Calu3 (cell line): Measurements from ENCODE around the gene SLC2A13. TPM values are rescaled to one million over a fixed set of nuclear protein-coding genes. Genes with fewer than 3 reads are reported as not detected.

ENCODE experiments used
- BruUV-seq: library from RNA; stranded (reverse); fragments of 400-500 nt; replicated peaks from 2 replicates; lab custom pipeline; 2021; lab: Mats Ljungman, UMichigan
- CTCF ChIA-PET: fragments of 300-600 bp; sonication (Branson Sonifier 250); formaldehyde crosslinking; loops from one replicate; lab custom pipeline; 2022; ENCODE audit warnings: antibody characterized with exemption; lab: Charles Lee
- DNase-seq: peaks from one replicate; pipeline ENCODE4 v3.0.0; 2022
- H3K27ac Mint-ChIP-seq: one replicate; pipeline ENCODE4 v1.8.0; 2022; ENCODE audit warnings: mixed read lengths; ENCODE audit not compliant: unreplicated experiment
- H3K27me3 Mint-ChIP-seq: one replicate; pipeline ENCODE4 v1.8.0; 2022; ENCODE audit warnings: mixed read lengths; ENCODE audit not compliant: unreplicated experiment
- H3K36me3 Mint-ChIP-seq: one replicate; pipeline ENCODE4 v1.8.0; 2022; ENCODE audit warnings: mild to moderate bottlenecking, moderate library complexity, mixed read lengths; ENCODE audit not compliant: insufficient read depth, unreplicated experiment
- H3K4me1 Mint-ChIP-seq: one replicate; pipeline ENCODE4 v1.8.0; 2022; ENCODE audit warnings: mild to moderate bottlenecking, low read depth, mixed read lengths; ENCODE audit not compliant: unreplicated experiment
- H3K4me3 Mint-ChIP-seq: one replicate; pipeline ENCODE4 v1.8.0; 2022; ENCODE audit warnings: mild to moderate bottlenecking, low read depth, moderate library complexity, mixed read lengths; ENCODE audit not compliant: unreplicated experiment
- H3K9me3 Mint-ChIP-seq: one replicate; pipeline ENCODE4 v1.8.0; 2022; ENCODE audit warnings: low read depth, mixed read lengths; ENCODE audit not compliant: unreplicated experiment
- CTCF ChIP-seq: fragments of 200-600 bp; IDR thresholded peaks from one replicate; pipeline ENCODE4 v1.8.0; 2022; ENCODE audit warnings: antibody characterized with exemption; ENCODE audit not compliant: unreplicated experiment
- intact Hi-C: fragments of 100-400 bp; cut with micrococcal nuclease; formaldehyde crosslinking; loops from one replicate; pipeline ENCODE4 v1.10.0; 2022; ENCODE audit not compliant: unreplicated experiment
- total RNA-seq: library from RNA; stranded (reverse); gene quantifications from 2 replicates; pipeline ENCODE4 v1.2.3, GENCODE V29; 2022

Gene SLC2A13
- total RNA-seq, 1 experiment from 2014 or later: 9.4 TPM

DNA sequence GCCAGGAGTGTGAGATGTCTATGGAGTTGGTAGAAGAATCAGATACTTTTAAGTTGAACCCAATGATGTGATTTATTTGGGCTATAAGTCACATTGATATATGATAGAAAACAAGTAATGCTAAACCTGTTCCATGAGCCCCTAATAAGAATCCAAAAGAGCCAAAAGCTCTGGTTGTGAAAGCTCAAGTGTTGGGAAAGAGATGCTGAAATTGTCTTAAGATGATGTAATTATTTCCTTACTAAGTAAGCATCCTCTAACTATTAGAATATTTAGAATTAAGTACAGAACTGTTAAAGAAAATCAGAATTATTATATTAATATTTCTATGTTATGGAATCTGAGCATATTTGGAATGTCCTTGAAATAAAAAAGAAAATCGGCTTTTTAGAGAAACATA lies 17.6 kb upstream of the SLC2A13 start:
- CTCF ChIA-PET: no interaction called here
- Mint-ChIP-seq H3K27ac (no peak overlapping the region), H3K9me3 (no peaks in the 10 kb centered on the region), H3K36me3 (no peaks in the 10 kb centered on the region), H3K4me3 (no peak overlapping the region), H3K27me3 (no peaks in the 10 kb centered on the region), H3K4me1 (no peaks in the 10 kb centered on the region)
- intact Hi-C loops: no loop called here
- no TSS peak for BruUV-seq
- DNase-seq: no peak
- TF ChIP-seq CTCF: no peak

- no peak overlapping the region for H3K4me3 Mint-ChIP-seq
Observed at GRCh38 chr12:40122842-40123241, 17.0 kb upstream of the SLC2A13 start.

GRCh38 chr12:40117818-40118217 lies 11.9 kb upstream of the SLC2A13 start:
- Mint-ChIP-seq H3K4me1 (no peaks in the 10 kb centered on the region), H3K27ac (no peak overlapping the region), H3K9me3 (no peaks in the 10 kb centered on the region), H3K4me3 (no peak overlapping the region), H3K36me3 (no peaks in the 10 kb centered on the region), H3K27me3 (no peaks in the 10 kb centered on the region)
- DNase-seq: no peak
- TF ChIP-seq CTCF: no peak
- intact Hi-C loops: no loop called here
- BruUV-seq: no TSS peak
- CTCF ChIA-PET: no interaction called here

More at GRCh38 chr12:40122842-40123241, 17.0 kb upstream of the SLC2A13 start:
- Mint-ChIP-seq H3K4me1 (no peaks in the 10 kb centered on the region), H3K27ac (no peak overlapping the region), H3K36me3 (no peaks in the 10 kb centered on the region), H3K27me3 (no peaks in the 10 kb centered on the region), H3K9me3 (no peaks in the 10 kb centered on the region)
- no peak for DNase-seq
- CTCF ChIA-PET: no interaction called here
- intact Hi-C loops: no loop called here
- no peak for TF ChIP-seq CTCF
- BruUV-seq: no TSS peak

DNA sequence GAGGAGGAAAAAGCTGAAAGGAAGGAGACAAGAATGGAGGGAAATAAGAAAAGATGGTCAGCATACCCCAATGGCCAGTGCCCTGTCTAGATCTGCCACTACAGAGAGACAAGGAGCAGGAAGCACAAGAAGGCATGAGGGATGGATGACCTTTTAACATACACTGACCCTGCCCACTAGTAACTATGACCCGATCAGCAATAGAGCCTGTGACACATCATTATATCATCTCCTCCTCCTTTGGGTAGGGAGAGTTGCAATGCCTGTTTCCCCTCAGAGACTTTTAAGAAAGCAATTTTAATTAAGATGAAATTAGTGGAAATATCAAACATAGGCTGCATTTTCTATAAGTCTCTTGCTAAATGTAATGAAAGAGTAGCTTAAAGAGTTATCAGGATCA lies 4.7 kb upstream of the SLC2A13 start:
- no peak for TF ChIP-seq CTCF
- CTCF ChIA-PET: no interaction called here
- no peak for DNase-seq
- Mint-ChIP-seq H3K27me3 (no peaks in the 10 kb centered on the region), H3K4me3 (no peak overlapping the region), H3K4me1 (no peaks in the 10 kb centered on the region), H3K27ac (no peak overlapping the region), H3K36me3 (peaks cover 18% of the 10 kb centered on the region), H3K9me3 (no peaks in the 10 kb centered on the region)
- intact Hi-C loops: no loop called here
- BruUV-seq: no TSS peak
